GM12875 (cell line): Measurements from ENCODE around the gene PHF21B.

ENCODE experiments used
- H3K4me3 ChIP-seq: one replicate; pipeline ENCODE4 v1.5.1; 2011; ENCODE audit warnings: low read depth, low read length, control low read depth
- TF ChIP-seq, protein P1 (sequence below): IDR thresholded peaks from 2 replicates; pipeline ENCODE4 v1.5.1; 2011; ENCODE audit warnings: low read depth, mild to moderate bottlenecking, control low read depth, inconsistent platforms, low read length, moderate library complexity, borderline replicate concordance; ENCODE audit not compliant: insufficient read depth

The PHF21B gene

DNA sequence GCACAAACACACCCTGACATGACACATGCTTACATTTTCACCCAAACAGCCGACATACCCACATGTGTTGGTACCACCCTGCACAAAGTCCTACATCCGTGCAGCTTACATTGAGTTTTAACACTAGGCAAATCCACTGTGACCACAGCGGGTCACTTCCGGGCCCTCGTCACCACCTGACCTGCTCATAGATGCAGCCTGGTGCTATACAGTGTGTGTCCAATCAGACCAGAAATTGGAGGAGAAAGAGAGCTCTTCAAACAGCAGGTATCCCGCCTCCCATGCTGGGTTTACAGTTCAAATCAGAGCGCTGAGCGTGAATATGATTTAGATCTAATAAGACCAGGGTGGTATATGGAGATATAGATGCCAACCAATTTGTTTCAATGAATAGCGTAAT, 35.4 kb downstream of the PHF21B start:
- TF ChIP-seq, protein P1, sequence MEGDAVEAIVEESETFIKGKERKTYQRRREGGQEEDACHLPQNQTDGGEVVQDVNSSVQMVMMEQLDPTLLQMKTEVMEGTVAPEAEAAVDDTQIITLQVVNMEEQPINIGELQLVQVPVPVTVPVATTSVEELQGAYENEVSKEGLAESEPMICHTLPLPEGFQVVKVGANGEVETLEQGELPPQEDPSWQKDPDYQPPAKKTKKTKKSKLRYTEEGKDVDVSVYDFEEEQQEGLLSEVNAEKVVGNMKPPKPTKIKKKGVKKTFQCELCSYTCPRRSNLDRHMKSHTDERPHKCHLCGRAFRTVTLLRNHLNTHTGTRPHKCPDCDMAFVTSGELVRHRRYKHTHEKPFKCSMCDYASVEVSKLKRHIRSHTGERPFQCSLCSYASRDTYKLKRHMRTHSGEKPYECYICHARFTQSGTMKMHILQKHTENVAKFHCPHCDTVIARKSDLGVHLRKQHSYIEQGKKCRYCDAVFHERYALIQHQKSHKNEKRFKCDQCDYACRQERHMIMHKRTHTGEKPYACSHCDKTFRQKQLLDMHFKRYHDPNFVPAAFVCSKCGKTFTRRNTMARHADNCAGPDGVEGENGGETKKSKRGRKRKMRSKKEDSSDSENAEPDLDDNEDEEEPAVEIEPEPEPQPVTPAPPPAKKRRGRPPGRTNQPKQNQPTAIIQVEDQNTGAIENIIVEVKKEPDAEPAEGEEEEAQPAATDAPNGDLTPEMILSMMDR: no peak
- H3K4me3 ChIP-seq: no peak overlapping the region

DNA sequence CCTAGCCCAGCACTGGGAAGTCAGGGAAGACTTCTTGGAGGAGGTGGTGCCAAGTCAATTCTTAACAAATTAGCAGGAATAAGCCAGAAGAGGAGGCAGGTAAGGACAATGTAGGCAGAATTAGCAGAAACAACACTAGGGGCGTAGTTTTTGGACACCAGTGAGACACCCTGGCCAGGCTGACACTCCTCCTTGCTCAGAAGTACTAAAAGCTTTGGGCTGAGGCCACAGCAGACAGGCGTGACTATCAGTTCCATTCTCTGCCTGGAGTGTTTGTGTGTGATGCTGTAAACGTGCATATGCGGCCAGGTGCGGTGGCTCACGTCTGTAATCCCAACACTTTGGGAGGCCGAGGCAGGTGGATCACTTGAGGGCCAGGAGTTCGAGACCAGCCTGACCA, 36.0 kb downstream of the PHF21B start:
- TF ChIP-seq, protein P1: no peak
- no peak overlapping the region for H3K4me3 ChIP-seq

DNA sequence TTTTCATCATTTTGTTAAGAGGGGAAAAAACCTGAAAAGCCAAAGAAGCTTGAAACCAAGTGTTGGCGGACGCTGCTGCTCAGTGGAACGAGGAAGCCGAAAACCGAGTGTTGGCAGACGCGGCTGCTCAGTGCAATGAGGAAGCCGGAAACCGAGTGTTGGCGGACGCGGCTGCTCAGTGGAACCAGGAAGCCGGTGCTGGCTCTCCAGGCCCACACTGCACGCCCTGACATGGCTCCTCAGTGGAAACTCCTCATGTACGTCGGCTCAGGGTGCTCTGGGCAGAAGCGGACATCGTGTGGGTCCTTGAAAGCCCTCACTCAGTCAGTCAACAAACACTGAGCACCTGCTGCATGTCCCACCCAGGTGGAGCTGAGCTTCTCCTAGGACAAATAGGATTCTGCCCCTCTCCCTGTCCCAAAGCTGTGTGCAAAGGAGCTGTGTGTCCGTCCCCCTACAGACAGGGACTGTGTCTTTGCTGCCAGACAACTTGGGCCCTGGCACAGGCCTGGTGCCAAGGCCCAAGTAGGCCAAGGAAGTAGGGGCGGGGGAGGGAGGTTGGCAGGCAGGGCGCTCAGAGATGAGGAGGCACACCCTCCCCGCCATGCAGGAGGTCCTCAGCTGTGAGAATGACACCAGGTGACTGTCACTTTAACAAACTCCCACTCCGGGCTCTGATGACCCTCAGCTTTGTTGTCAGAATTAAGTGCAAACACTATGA, 37.3 kb downstream of the PHF21B start:
- TF ChIP-seq, protein P1: no peak
- no peak overlapping the region for H3K4me3 ChIP-seq

DNA sequence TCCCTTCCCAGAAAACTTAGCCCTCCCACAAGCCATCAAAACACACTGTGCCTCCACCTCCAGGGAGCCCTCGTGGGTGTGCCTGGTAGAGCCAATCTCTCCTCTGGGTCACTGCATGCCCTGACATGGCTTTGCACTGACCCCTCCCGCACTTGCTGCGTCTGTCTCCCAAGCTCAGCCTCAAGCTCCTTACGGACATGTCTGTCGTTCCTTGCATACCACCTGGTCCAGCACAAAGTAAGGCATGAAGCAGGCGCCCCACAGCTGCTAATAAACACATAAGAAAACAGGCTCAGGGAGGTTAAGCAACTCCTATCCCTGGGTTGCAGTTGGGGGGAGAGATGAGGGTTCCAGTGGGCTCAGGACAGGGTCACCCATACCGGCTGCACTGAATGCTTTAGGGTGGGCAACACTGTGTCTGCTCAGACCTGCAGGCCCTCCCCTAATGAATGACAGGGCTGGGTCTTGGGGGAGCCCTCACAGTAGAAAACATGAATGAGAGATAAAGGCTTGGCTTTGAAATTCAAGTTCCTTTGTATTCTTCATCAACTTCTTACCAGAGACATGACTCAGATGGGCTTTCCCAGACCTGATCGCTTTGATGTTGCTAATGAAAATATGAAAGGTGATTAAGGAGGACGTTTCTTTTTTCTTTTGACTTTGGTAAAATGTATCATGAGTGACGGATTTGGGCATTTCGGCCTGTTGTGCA, 38.0 kb downstream of the PHF21B start:
- TF ChIP-seq, protein P1: no peak
- H3K4me3 ChIP-seq: no peak overlapping the region

DNA sequence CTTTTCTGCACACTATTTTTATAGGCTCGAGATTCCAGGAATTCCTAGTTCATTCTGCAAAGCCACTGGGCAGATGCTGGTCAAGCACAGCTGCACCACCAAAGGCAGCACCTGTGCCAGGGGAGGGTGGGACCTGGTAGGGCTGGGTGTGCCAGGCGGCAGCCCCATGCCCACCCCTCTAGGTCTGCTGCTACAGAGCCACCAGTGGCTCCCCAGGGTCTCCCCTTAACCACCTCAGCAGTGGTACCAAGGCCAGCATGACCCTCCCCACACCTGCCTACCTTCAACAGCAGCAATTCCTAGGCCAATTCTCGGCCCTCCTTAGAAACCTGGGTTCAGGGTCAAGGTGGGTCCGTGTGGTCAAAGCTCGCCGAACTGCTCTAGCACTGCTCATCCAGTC, 39.5 kb downstream of the PHF21B start:
- H3K4me3 ChIP-seq: no peak overlapping the region
- TF ChIP-seq, protein P1: no peak

DNA sequence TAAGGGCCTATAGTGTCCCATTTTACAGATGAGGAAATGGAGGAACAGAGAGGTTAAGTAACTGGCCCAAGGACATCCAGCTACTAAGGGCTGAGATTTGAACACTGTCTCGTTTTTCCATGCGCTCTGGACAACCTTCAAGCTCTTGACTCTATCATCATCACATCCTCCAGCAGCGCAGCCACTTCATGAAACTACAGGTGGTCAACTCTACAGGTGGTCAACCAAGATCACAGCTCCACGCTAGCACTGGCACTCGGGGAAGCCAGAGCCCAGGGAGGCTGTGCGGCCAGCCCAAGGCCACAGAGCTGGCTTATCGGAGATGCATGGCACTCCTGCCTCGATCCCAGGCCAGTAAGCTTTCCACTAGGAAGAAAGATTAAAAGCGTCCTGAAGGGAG, 40.0 kb downstream of the PHF21B start:
- TF ChIP-seq, protein P1: no peak

DNA sequence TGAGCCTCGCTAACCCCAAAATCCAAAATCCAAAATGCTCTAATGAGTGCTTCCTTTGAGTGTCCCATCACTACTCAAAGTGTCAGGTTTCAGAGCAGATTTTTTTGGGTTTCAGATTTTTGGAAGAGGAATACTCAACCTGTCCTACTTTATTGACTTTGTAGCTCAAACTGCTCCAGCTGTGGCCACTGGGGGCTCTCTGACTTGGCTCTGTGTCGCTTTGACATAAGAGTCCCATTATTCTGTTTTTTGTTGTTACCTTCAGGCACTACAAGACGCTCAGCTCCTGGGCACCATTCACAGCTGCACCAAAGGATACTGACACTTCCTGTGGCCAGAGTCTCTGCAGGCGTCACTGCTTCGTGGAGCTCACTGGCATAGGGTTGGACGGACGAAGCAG, 41.1 kb downstream of the PHF21B start:
- TF ChIP-seq, protein P1: peak; percentile 24; the same call in 1 of the 2 replicates
- H3K4me3 ChIP-seq: no peak overlapping the region

More for the DNA sequence above, 40.0 kb downstream of the PHF21B start:
- H3K4me3 ChIP-seq: no peak overlapping the region
